HG03108 (cell line): Measurements from ENCODE around the gene PPP1R14D.

ENCODE experiments used
- ATAC-seq: cut with Tn5 transposase; IDR thresholded peaks from one replicate; pipeline ENCODE4 v1.9.1; 2021; ENCODE audit warnings: moderate library complexity; ENCODE audit not compliant: unreplicated experiment

Gene PPP1R14D

GRCh38 chr15:40823572-40824343 is 4.8 kb downstream of the PPP1R14D start:
- no peak for ATAC-seq

- ATAC-seq, result no peak
These were observed 7.3 kb downstream of the PPP1R14D start for GRCh38 chr15:40821195-40821594.

- ATAC-seq, result no peak
These were observed 9.5 kb downstream of the PPP1R14D start for GRCh38 chr15:40819048-40819447.

GRCh38 chr15:40815042-40815698 is 13.3 kb downstream of the PPP1R14D start:
- ATAC-seq, result no peak

GRCh38 chr15:40812721-40813425 is 15.6 kb downstream of the PPP1R14D start:
- no peak for ATAC-seq

- no peak for ATAC-seq
These were observed 19.6 kb downstream of the PPP1R14D start for GRCh38 chr15:40808861-40809450.

GRCh38 chr15:40807888-40808461 is 20.5 kb downstream of the PPP1R14D start:
- no peak for ATAC-seq

- ATAC-seq, result peak; percentile 91
These were observed 21.2 kb downstream of the PPP1R14D start, which contains the start of the genes DNAJC17 and ZFYVE19 for GRCh38 chr15:40807028-40807887. Gene DNAJC17 (minus strand): TSS chr15:40807473. CDS start chr15:40807446, 27 bp downstream. Gene ZFYVE19 (plus strand): TSS chr15:40807089. CDS start chr15:40807590, 501 bp downstream.

GRCh38 chr15:40806672-40807027 is 21.9 kb downstream of the PPP1R14D start:
- no peak for ATAC-seq

GRCh38 chr15:40803688-40804087 is 24.8 kb downstream of the PPP1R14D start:
- no peak for ATAC-seq

GRCh38 chr15:40803076-40803475 is 25.4 kb downstream of the PPP1R14D start:
- ATAC-seq, result no peak

- ATAC-seq, result no peak
These were observed 29.0 kb downstream of the PPP1R14D start for GRCh38 chr15:40799523-40799922.

- no peak for ATAC-seq
These were observed 32.0 kb downstream of the PPP1R14D start for GRCh38 chr15:40796512-40796911.

GRCh38 chr15:40796041-40796440 is 32.5 kb downstream of the PPP1R14D start:
- no peak for ATAC-seq

GRCh38 chr15:40793216-40793989 is 35.1 kb downstream of the PPP1R14D start:
- no peak for ATAC-seq

- no peak for ATAC-seq
These were observed 36.1 kb downstream of the PPP1R14D start for GRCh38 chr15:40792394-40792793.

- no peak for ATAC-seq
These were observed 37.8 kb downstream of the PPP1R14D start for GRCh38 chr15:40790718-40791117.

GRCh38 chr15:40789999-40790398 is 38.5 kb downstream of the PPP1R14D start:
- no peak for ATAC-seq

GRCh38 chr15:40789119-40789518 is 39.4 kb downstream of the PPP1R14D start:
- ATAC-seq, result no peak
